Measurements from ENCODE around the gene TNIK. TPM values are rescaled to one million over a fixed set of nuclear protein-coding genes. Genes with fewer than 3 reads are reported as not detected.
A peak's percentile ranks its signal among the peaks of the same experiment; 100 is the strongest.

Gene TNIK
- total RNA-seq, 4 donors from 2014 or later = 32.9 to 52.0 (median 40.2) TPM

DNA sequence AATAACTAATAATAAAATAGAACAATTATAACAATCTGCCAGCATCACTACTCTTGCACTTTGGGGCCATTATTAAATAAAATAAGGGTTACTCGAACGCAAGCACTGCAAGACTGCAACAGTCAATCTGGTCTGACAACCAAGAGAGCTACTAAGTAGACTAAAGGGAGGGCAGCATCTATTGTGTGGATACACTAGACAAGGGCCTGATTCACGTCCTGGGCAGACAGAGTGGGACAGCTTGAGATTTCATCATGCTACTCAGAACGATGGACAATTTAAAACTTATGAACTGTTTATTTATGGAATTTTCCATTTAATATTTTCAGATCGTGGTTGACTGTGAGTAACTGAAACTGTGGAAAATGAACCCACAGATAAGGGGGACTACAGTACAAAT, 39.5 kb downstream of the TNIK start:
- Histone ChIP-seq H3K9me3 (no peaks in the 10 kb centered on the region), H3K4me3 (no peak overlapping the region), H3K4me1 (peaks cover 0 to 25% (median 3%) of the 10 kb centered on the region in 4 donors), H3K36me3 (no peaks in the 10 kb centered on the region), H3K27ac (no peak overlapping the region), H3K27me3 (no peaks in the 10 kb centered on the region)
- no peak for DNase-seq
- in situ Hi-C loops (cut with MboI; ENCODE audit: low pct_ligation_motif_present in 1 of 4, low pct_unique_long_range_greater_than_20kb in 1 of 4, low sequenced_read_pairs in 3 of 4) (no loop called here), intact Hi-C loops (cut with DNase I; ENCODE audit: low total_unique reads) (no loop called here)
- TF ChIP-seq POLR2AphosphoS5 (IDR thresholded peaks at IDR 0.05) (no peak), EP300 (IDR thresholded peaks at IDR 0.05; ENCODE audit: low read depth) (no peak), POLR2A (IDR thresholded peaks at IDR 0.05) (no peak)
- TF ChIP-seq, protein P1, sequence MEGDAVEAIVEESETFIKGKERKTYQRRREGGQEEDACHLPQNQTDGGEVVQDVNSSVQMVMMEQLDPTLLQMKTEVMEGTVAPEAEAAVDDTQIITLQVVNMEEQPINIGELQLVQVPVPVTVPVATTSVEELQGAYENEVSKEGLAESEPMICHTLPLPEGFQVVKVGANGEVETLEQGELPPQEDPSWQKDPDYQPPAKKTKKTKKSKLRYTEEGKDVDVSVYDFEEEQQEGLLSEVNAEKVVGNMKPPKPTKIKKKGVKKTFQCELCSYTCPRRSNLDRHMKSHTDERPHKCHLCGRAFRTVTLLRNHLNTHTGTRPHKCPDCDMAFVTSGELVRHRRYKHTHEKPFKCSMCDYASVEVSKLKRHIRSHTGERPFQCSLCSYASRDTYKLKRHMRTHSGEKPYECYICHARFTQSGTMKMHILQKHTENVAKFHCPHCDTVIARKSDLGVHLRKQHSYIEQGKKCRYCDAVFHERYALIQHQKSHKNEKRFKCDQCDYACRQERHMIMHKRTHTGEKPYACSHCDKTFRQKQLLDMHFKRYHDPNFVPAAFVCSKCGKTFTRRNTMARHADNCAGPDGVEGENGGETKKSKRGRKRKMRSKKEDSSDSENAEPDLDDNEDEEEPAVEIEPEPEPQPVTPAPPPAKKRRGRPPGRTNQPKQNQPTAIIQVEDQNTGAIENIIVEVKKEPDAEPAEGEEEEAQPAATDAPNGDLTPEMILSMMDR (IDR thresholded peaks at IDR 0.05) = no peak
- 76 to 90% methylated on average over 2 to 5 of the region's 5 CpGs for WGBS, 2 donors (ENCODE audit: low coverage in 1 of 2)

DNA sequence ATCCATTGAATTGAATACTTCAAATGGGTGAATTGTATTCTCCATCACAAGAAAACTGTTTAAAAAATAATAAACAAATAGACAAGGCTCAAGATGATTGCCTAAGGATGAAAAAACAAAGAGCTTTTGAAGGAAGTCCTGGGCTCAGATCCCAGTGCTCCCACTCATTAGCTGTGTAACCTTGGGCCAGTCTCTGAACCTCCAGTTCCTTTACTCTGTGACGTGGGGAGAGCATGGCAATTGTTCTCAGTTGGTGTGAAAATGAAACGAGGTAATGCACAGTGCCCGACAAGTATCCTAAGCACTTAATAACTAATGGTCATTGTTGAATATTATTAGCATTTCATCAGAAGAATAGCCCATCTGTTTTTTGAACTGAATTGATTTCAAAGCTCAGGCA, 40.7 kb downstream of the TNIK start:
- no peaks in the 10 kb centered on the region for H3K27me3 ChIP-seq
- intact Hi-C loops (cut with DNase I; ENCODE audit: low total_unique reads) = no loop called here
- peaks cover 0 to 25% (median 3%) of the 10 kb centered on the region in 4 donors for H3K4me1 ChIP-seq
- H3K27ac ChIP-seq = no peak overlapping the region
- H3K4me3 ChIP-seq = no peak overlapping the region
- no peaks in the 10 kb centered on the region for H3K9me3 ChIP-seq
- WGBS, 2 donors (ENCODE audit: low coverage in 1 of 2) = 78 to 83% methylated on average over 2 to 3 of the region's 3 CpGs
- in situ Hi-C loops (cut with MboI; ENCODE audit: low pct_ligation_motif_present in 1 of 4, low pct_unique_long_range_greater_than_20kb in 1 of 4, low sequenced_read_pairs in 3 of 4) = no loop called here
- H3K36me3 ChIP-seq = no peaks in the 10 kb centered on the region
- TF ChIP-seq, protein P1 (IDR thresholded peaks at IDR 0.05) = no peak
- TF ChIP-seq POLR2A (IDR thresholded peaks at IDR 0.05) (no peak), POLR2AphosphoS5 (IDR thresholded peaks at IDR 0.05) (no peak), EP300 (IDR thresholded peaks at IDR 0.05; ENCODE audit: low read depth) (no peak)
- no peak for DNase-seq

DNA sequence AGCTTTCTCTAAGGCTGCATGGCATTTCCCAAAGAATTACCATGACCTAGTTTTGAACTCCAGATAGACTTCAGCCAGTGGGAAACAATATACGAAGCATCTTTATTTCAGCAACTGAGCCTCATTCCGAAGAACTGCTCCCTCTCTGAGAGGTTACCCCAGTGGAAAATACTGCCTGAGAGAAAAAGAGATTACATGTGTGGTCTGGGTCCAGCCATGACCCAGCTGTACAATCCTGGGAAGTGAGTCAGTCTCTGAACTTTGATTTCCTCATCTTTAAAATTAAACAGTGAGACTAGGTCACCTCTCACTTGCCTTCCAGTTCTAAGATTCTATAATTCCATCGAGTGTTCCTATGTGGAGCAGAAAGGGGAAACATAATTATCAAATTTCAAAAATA, 42.4 kb downstream of the TNIK start:
- Histone ChIP-seq H3K9me3 (no peaks in the 10 kb centered on the region), H3K4me1 (peaks cover 0 to 25% (median 3%) of the 10 kb centered on the region in 4 donors), H3K27me3 (no peaks in the 10 kb centered on the region), H3K4me3 (no peak overlapping the region), H3K36me3 (no peaks in the 10 kb centered on the region), H3K27ac (peak overlapping the region in 3 of 4 donors; percentile 30 to 36 (median 31))
- peak; percentile 28 for DNase-seq
- TF ChIP-seq, protein P1 (IDR thresholded peaks at IDR 0.05) = no peak
- TF ChIP-seq POLR2AphosphoS5 (IDR thresholded peaks at IDR 0.05) = peak in 1 of 3 donors; percentile 44
- in situ Hi-C loops (cut with MboI; ENCODE audit: low pct_ligation_motif_present in 1 of 4, low pct_unique_long_range_greater_than_20kb in 1 of 4, low sequenced_read_pairs in 3 of 4) = no loop called here
- WGBS, 2 donors (ENCODE audit: low coverage in 1 of 2) = 81 to 88% methylated on average over 1 to 3 of the region's 3 CpGs
- intact Hi-C loops (cut with DNase I; ENCODE audit: low total_unique reads) = no loop called here

DNA sequence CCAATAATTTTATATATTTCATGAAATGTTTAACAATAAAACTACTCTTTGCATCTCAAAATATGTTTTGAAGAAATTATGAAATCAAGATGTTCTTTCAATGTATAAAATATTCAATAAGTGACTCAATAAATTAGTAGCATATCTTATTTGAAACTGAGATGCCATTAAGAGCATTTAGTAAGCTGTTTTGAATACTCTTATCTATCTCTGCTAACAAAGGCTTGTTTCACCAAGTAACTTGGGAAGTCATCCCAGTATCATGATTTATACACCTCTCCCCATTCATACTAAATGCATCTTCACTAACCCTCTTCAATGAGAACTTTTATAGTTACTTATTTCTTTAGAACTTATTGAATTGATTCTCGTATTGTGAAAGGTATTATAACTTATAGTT, 43.1 kb downstream of the TNIK start:
- Histone ChIP-seq H3K27ac (peak overlapping the region in 2 of 4 donors; percentile 30 to 31), H3K27me3 (no peaks in the 10 kb centered on the region), H3K4me3 (no peak overlapping the region), H3K36me3 (no peaks in the 10 kb centered on the region), H3K9me3 (no peaks in the 10 kb centered on the region), H3K4me1 (peaks cover 0 to 20% (median under 1%) of the 10 kb centered on the region in 4 donors)
- no peak for DNase-seq
- TF ChIP-seq, protein P1 (IDR thresholded peaks at IDR 0.05) = no peak
- TF ChIP-seq POLR2AphosphoS5 (IDR thresholded peaks at IDR 0.05) (no peak), POLR2A (IDR thresholded peaks at IDR 0.05) (no peak), EP300 (IDR thresholded peaks at IDR 0.05; ENCODE audit: low read depth) (no peak)
- 83 to 88% methylated on average over 1 of the region's 1 CpG for WGBS, 2 donors (ENCODE audit: low coverage in 1 of 2)
- intact Hi-C loops (cut with DNase I; ENCODE audit: low total_unique reads) = no loop called here
- in situ Hi-C loops (cut with MboI; ENCODE audit: low pct_ligation_motif_present in 1 of 4, low pct_unique_long_range_greater_than_20kb in 1 of 4, low sequenced_read_pairs in 3 of 4) = no loop called here
